NCI-H128 (cell line): Measurements from ENCODE around the gene RNU2-63P.
"Not testable (repeated sequence)": the region's sequence is repeated elsewhere in the genome, so short reads cannot be mapped to it uniquely, and the experiment has no call there.

Experiments used
- DNase-seq: peaks from one replicate; lab custom pipeline; 2025; ENCODE audit not compliant: unreplicated experiment; lab: John Stamatoyannopoulos, UW

Gene RNU2-63P

GRCh38 chr2:87987473-87987872 lies 28.9 kb downstream of the RNU2-63P start:
- not testable (repeated sequence) for DNase-seq

DNA sequence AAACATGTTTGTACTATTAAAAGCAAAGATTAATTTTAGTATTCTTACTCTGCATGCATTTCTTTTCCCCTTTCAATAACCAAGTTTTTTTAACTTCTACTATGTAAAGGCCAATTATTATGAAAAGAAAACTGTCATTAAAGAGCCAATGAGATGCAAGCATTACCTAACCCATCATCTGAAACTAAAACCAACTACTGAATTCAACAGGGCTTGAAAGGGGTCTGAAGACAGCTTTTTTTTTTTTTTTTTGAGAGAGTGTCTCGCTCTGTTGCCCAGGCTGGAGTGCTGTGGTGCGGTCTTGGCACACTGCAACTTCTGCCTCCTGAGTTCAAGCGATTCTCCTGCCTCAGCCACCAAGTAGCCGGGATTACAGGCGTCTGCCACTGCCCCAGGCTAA lies 30.4 kb downstream of the RNU2-63P start:
- not testable (repeated sequence) for DNase-seq

DNA sequence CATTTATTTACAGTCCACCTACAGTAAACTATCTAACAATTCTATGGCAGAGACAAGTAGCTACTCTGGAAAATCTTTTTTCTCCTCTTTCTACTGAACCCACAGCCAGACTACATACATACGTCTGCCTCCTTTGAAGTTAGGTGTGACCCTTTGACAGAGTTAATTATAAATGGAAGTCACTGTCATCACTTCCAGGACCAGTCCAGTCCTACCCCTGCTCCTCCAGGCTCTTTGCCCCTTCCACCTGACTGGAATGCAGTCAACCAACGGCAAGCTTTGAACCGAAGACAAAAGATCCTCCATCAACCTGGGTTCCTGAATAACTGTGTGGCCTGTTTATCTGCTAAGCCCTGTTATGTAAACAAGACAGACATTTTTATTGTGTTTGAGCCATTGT lies 35.2 kb downstream of the RNU2-63P start:
- DNase-seq, result not testable (repeated sequence)

- not testable (repeated sequence) for DNase-seq
These were observed 44.0 kb downstream of the RNU2-63P start for GRCh38 chr2:87972385-87972784.
